MCF 10A (cell line): Measurements from ENCODE around the gene NPVF. TPM values are rescaled to one million over a fixed set of nuclear protein-coding genes. Genes with fewer than 3 reads are reported as not detected.

Experiments used
- BruUV-seq: library from RNA; stranded (reverse); fragments of 400-500 nt; replicated peaks from 2 replicates; lab custom pipeline; 2021; lab: Mats Ljungman, UMichigan
- CTCF ChIA-PET: fragments of 300-600 bp; sonication (Branson Sonifier 250); formaldehyde crosslinking; extraction: SDS; loops from one replicate; lab custom pipeline; 2021; ENCODE audit warnings: antibody characterized with exemption, inconsistent platforms; lab: Yijun Ruan, JAX
- POLR2A ChIA-PET: fragments of 300-600, 350-650 bp; sonication (Branson Sonifier 250); formaldehyde crosslinking; extraction: SDS; loops from one replicate; lab custom pipeline; 2020; ENCODE audit warnings: antibody characterized with exemption, inconsistent platforms; lab: Yijun Ruan, JAX
- DNase-seq: peaks from one replicate; pipeline ENCODE4 v3.0.0-alpha.2; 2018; ENCODE audit not compliant: unreplicated experiment
- H3K27ac Mint-ChIP-seq: one replicate; pipeline ENCODE4 v1.8.0; 2022; ENCODE audit warnings: mild to moderate bottlenecking, low read depth, mixed read lengths; ENCODE audit not compliant: unreplicated experiment
- H3K27me3 Mint-ChIP-seq: one replicate; pipeline ENCODE4 v1.8.0; 2022; ENCODE audit warnings: mixed read lengths; ENCODE audit not compliant: insufficient read depth, unreplicated experiment
- H3K36me3 Mint-ChIP-seq: one replicate; pipeline ENCODE4 v1.8.0; 2022; ENCODE audit warnings: mild to moderate bottlenecking, moderate library complexity, mixed read lengths; ENCODE audit not compliant: insufficient read depth, unreplicated experiment
- H3K4me1 Mint-ChIP-seq: one replicate; pipeline ENCODE4 v1.8.0; 2022; ENCODE audit warnings: mixed read lengths; ENCODE audit not compliant: insufficient read depth, unreplicated experiment
- H3K4me3 Mint-ChIP-seq: one replicate; pipeline ENCODE4 v1.8.0; 2022; ENCODE audit warnings: mild to moderate bottlenecking, moderate library complexity, mixed read lengths; ENCODE audit not compliant: unreplicated experiment
- H3K9me3 Mint-ChIP-seq: one replicate; pipeline ENCODE4 v1.8.0; 2022; ENCODE audit warnings: mixed read lengths; ENCODE audit not compliant: unreplicated experiment
- intact Hi-C: fragments of 100-400 bp; cut with micrococcal nuclease; formaldehyde crosslinking; loops from 2 replicates; pipeline ENCODE4 v1.14.1; 2022
- total RNA-seq: library from RNA; stranded (reverse); gene quantifications from 2 replicates; pipeline ENCODE4 v1.2.3, GENCODE V29; 2022
- TF ChIP-seq, protein P1 (sequence below): fragments of 200-600 bp; IDR thresholded peaks from one replicate; pipeline ENCODE4 v1.8.0; 2022; ENCODE audit warnings: antibody characterized with exemption, mild to moderate bottlenecking; ENCODE audit not compliant: unreplicated experiment

NPVF gene
- total RNA-seq, 1 experiment from 2014 or later, result not detected

DNA sequence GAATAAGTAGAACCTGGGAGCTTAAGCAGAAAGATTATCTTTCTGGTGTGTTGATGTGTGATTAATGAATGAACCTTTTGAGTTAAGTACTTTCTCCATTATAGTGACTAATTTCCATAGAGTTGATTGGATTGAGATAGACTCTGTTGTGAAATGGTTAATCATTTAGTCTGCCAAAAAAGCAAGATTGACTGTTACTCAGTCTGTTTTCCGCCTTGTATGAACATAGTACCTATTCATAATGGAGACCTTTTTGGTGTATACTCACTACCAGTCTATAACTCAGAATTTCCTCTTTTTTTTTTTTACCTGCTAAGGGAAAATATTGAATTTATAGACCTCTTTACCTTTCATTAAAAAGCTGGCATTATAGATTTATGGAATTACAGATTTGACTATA, 14.4 kb upstream of the NPVF start:
- no peaks in the 10 kb centered on the region for H3K4me1 Mint-ChIP-seq
- CTCF ChIA-PET, result interaction anchor here (0.6 to 0.8 kb wide), 3 partner anchors 68 to 756 kb away, joined by 3 to 4 read pairs (median 3); no protein-coding TSS in a partner anchor
- H3K36me3 Mint-ChIP-seq, result no peaks in the 10 kb centered on the region
- no peak overlapping the region for H3K27ac Mint-ChIP-seq
- H3K9me3 Mint-ChIP-seq, result no peaks in the 10 kb centered on the region
- intact Hi-C loops, result no loop called here
- TF ChIP-seq, protein P1, sequence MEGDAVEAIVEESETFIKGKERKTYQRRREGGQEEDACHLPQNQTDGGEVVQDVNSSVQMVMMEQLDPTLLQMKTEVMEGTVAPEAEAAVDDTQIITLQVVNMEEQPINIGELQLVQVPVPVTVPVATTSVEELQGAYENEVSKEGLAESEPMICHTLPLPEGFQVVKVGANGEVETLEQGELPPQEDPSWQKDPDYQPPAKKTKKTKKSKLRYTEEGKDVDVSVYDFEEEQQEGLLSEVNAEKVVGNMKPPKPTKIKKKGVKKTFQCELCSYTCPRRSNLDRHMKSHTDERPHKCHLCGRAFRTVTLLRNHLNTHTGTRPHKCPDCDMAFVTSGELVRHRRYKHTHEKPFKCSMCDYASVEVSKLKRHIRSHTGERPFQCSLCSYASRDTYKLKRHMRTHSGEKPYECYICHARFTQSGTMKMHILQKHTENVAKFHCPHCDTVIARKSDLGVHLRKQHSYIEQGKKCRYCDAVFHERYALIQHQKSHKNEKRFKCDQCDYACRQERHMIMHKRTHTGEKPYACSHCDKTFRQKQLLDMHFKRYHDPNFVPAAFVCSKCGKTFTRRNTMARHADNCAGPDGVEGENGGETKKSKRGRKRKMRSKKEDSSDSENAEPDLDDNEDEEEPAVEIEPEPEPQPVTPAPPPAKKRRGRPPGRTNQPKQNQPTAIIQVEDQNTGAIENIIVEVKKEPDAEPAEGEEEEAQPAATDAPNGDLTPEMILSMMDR, result no peak
- H3K4me3 Mint-ChIP-seq, result no peak overlapping the region
- DNase-seq, result no peak
- no TSS peak for BruUV-seq
- POLR2A ChIA-PET, result no interaction called here
- peaks cover 78% of the 10 kb centered on the region for H3K27me3 Mint-ChIP-seq

DNA sequence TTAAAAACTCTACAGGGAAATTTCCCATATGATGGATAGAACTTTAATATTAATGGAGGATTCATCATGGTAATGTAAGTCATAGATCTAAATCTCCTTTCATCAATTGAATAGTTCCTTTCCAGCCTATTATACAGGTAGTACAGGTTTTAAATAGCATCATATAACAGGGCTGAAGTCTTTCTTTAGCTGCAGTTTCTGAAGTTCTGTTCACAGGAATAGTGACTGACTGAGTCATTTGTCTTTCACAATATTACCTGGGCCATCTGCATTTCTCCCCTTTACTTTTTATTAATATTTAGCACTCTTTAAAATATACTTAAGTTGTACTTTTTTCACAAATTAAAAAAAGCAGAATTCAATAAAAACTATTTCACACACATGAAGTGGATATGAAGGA, 12.6 kb upstream of the NPVF start:
- CTCF ChIA-PET, result interaction anchor here (0.7 kb wide), 1 partner anchor 181 kb away, joined by 4 read pairs; no protein-coding TSS in a partner anchor
- Mint-ChIP-seq H3K27me3 (peaks cover 74% of the 10 kb centered on the region), H3K36me3 (no peaks in the 10 kb centered on the region), H3K9me3 (no peaks in the 10 kb centered on the region), H3K27ac (no peak overlapping the region), H3K4me3 (no peak overlapping the region), H3K4me1 (no peaks in the 10 kb centered on the region)
- POLR2A ChIA-PET, result no interaction called here
- BruUV-seq, result no TSS peak
- DNase-seq, result no peak
- TF ChIP-seq, protein P1, result no peak
- intact Hi-C loops, result no loop called here

DNA sequence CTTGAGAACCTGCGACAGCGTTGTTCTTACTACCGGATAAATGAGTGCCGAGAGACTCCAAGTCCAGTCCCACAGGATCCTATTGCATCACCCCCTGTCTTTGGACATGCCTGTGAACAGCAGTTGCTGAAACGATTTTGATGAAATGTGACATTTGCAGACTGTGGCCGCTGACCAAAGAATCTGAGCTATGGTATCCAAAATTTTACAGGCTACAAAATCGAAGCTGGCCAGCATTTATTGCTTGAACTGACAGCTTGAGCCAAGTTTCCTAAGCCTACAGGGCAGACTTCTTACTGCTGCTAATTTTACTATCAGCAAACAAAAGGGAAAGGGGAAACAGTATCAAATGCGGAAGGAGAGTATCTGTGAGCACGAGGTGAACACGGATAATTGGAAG, 12.1 kb upstream of the NPVF start:
- ChIA-PET CTCF (no interaction called here), POLR2A (no interaction called here)
- no peak for DNase-seq
- BruUV-seq, result no TSS peak
- Mint-ChIP-seq H3K4me3 (no peak overlapping the region), H3K27ac (no peak overlapping the region), H3K4me1 (no peaks in the 10 kb centered on the region), H3K9me3 (no peaks in the 10 kb centered on the region), H3K36me3 (no peaks in the 10 kb centered on the region), H3K27me3 (peaks cover 74% of the 10 kb centered on the region)
- TF ChIP-seq, protein P1, result no peak
- intact Hi-C loops, result no loop called here

DNA sequence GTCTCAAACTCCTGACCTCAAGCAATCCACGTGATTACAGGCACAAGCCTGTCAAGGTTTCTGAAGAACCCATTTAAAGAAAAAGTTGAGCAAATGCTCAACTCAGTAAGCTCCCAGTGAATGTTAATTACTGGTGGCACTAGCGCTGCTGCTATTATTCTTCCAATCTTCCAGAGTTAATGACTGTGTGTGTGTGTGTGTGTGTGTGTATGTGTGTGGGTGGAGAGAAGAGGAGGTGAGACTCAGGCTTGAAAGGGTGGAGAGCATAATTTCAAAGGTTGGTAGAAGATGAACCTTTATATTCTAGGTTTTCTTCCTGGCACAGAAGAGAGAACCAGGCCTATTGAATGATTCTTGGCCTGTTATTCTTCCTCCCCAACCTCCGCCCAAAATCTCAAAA, 11.6 kb upstream of the NPVF start:
- BruUV-seq, result no TSS peak
- TF ChIP-seq, protein P1, result no peak
- intact Hi-C loops, result no loop called here
- H3K9me3 Mint-ChIP-seq, result no peaks in the 10 kb centered on the region
- no peak overlapping the region for H3K4me3 Mint-ChIP-seq
- ChIA-PET CTCF (interaction anchor here (0.7 to 0.9 kb wide), 2 partner anchors 23 to 60 kb away, joined by 3 read pairs; a partner anchor contains a TSS), POLR2A (no interaction called here)
- no peaks in the 10 kb centered on the region for H3K36me3 Mint-ChIP-seq
- H3K27me3 Mint-ChIP-seq, result peaks cover 73% of the 10 kb centered on the region
- H3K27ac Mint-ChIP-seq, result no peak overlapping the region
- DNase-seq, result no peak
- H3K4me1 Mint-ChIP-seq, result no peaks in the 10 kb centered on the region
